Measurements from ENCODE around the gene IRF2.
"Not testable (repeated sequence)": the region's sequence is repeated elsewhere in the genome, so short reads cannot be mapped to it uniquely, and the experiment has no call there.

Gene IRF2

GRCh38 chr4:184361443-184361842 lies 112.9 kb downstream of the IRF2 start:
- DNase-seq = no peak

DNA sequence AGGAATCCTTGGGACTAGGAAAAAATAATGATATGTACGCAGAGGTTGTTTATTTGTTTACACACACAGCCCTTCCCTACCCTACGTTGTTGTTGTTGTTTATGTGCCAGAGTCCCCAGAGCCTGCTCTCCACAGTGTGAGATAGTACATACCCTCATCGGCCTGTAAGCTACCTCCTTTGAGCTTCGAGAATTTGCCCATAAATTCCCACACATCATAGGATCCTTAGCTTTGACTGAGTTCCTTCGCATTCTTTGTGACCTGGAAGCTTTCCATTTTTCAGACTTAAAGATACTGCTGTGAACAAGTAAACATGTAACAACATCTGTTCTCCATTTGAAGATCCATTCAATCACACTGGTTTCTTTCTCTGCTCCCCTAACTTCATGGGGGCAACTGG lies 114.5 kb downstream of the IRF2 start:
- DNase-seq = no peak

DNA sequence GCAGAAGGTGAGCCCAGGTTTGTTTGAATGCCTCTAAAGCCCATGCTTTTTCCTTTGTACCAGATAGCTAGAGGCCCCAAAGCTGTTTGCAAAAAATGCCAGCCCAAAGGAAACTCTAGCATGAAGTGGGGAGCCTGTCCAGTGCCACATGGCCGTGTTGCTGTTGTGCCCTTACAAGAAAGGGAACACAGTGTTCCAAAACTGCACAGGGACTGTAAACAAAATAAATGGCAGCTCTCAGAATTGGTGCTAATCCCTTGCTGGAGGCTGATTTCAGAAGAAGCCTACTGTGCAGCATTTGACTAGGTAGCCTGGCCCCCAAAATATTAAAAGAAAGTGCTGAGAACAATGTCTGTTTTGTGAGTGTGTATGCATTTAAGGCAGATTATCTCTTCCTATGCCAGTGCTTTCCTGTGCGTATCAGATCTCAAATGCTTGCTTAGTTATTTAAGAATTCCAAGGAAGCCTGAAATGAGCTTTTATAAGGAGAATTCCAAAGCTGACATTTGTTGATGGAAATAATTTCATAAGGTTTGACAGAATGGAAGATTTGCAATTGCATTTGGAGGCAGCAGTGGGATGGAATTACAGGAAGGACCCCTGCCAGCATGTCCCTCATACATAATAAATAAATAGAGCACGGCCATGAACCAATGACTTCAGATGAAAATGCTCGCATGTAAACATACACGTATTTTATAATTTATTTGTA lies 115.7 kb downstream of the IRF2 start:
- no peak for DNase-seq

DNA sequence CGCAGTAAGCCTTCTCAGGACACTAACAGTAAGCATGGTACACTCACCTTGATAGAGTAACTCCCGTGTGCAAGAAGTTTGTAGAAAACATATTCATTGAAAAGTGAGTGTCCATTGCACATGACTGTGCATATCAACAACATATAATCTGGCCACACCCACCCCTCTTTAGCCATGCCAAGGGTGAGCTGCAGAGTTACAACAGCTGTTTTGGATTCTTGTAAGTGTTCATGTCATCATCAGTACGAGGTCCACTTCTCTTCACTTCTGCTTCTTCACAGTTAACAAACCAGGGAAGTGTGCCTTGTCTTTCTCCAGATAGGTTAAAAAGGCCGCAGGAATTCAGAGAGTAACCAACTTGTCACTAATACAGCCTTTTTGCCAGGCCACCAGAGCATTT lies 116.6 kb downstream of the IRF2 start:
- DNase-seq = no peak

DNA sequence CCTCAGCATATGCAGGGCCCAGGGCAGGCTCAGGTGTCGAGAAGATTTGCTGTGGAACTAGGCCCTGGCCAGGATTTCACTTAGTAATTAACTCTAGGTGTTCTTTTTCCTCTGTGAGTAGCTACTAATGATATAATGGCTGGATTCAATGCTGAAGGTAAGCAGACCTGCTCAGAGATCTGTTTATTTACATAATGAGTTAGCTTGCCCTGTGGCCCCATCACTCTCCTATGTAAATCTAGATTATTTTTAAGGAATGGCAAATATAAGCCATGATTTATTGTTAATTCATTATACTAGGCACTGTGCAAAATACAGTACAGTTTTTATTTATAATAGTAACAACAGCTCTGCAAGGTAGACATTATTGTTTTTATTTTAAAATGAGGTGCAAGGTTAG lies 117.2 kb downstream of the IRF2 start:
- DNase-seq = no peak

- DNase-seq = no peak
These were observed 118.0 kb downstream of the IRF2 start for GRCh38 chr4:184356366-184356765.

- no peak for DNase-seq
These were observed 118.5 kb downstream of the IRF2 start for GRCh38 chr4:184355857-184356256.

DNA sequence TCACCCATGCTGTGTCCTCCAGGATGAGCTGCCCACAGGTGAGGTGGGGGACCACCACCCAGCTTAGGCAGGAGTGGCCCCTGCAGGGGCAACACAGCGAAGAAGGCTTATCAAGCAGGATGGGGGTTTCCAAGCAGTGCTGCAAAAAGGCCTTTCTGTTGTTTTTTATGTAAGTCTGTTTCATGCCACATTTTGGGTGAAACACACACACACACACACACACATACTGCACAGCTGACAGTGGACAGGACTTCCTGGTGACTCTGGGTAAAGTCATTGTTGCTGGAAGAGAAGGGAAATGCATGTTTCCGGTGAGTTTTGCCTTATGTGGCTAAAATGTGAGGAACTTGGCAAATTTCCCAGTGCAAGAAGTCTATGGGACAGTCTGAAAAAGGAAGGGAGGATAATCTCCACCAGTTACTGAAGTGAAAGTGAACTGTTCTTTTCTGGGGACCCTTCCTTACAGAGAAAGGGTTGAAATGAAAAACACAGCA lies 119.2 kb downstream of the IRF2 start:
- DNase-seq = no peak

DNA sequence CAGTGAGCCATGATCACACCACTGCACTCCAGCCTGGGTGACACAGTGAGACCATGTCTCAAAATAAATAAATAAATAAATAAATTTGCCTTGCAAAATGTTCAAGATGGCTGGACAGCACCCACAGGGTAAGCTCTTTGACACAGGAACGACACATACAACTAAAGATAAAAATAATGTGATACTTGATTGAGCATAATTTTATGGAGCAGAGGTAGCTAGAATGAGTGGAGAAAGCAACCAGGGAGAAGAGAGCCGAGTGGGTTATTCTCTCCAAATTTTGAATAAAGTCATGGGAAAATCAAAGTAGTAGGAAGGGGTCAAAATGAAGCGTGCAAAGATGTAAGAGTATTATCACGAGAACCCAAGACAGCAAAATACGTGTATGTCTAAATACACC lies 121.5 kb downstream of the IRF2 start:
- DNase-seq = no peak

- DNase-seq = no peak
These were observed 122.5 kb downstream of the IRF2 start for GRCh38 chr4:184351560-184352451.

DNA sequence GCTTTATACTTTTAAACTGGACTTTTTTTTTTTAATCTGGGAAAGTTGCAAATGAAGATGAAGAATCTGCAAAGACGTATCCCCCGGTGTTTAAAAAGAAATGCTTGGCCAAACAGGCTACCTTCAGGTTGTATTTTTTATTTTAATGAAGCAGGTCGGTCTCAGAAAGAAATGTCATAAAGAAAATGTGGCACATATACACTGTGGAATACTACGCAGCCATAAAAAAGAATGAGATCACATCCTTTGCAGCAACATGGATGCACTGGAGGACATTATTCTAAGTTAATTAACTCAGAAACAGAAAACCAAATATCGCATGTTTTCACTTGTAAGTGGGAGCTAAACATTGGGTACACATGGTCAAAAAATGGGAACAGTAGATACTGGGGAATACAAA lies 123.4 kb downstream of the IRF2 start:
- DNase-seq = no peak

DNA sequence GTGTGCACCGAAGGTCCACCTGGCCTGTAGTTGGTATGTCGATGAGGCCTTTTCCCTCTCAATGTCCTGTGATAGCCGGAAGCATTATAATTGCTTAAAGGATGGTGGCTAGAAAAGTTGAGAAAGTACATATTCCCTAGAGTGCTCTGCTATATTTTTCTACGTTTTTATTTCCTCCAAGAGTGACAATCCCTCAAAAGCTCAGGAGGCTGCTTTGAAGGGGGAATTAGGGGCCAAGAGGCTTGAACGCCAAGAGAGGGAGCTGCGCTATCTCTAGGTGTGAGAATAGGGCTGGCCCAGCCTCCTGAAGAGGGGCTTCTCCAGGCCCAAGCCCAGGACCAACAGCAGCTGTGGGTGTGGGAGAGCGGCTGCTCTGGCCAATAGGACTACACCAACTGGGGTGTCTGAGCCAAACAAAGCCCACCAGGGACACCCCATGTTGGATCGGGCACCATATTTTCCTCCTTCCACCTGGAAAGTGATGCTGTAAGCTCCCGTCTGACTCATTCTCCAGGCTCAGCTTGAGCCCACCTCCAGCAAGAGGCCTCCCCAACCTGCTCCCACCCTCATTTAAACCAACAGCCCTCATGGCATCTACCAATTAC lies 124.0 kb downstream of the IRF2 start:
- no peak for DNase-seq

DNA sequence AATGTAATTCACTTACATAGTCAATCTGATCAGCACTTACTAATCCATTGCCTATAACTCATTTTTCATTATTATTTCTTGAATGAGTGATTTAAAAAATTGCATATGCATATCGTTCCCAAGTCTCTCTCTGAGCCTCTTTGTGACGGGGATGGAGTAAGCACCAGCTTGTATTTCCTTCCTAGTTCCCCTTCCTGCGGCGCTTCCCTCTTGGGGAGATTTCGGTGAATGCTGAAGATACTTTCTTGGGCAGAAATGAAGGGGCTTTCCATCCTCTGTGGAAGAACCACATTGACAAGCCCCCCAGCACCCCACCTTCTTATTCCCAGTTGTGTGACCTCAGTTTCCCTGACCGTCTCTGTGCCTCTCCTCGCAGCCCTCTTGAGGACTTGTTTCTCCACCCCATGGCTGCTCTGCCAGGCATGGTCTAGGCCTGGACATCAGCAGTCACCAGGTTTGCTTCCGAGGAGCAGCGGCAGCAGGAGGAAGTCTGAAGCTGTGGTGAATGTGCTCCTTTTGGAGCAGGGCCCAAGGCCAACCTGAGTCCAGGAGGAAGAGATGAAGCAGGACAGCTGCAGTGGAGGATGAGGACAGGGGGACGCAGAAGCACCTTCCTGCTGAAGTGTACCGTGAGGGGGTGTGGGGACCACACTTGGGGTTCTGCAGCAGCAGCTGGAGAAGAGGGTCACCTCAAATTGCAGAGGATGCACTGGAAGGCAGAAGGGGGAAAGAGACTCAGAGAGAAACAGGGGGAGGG lies 124.9 kb downstream of the IRF2 start:
- DNase-seq = no peak

GRCh38 chr4:184348311-184349233 lies 125.8 kb downstream of the IRF2 start:
- DNase-seq = no peak

GRCh38 chr4:184347251-184348239 lies 126.8 kb downstream of the IRF2 start:
- peak; percentile 40 for DNase-seq

DNA sequence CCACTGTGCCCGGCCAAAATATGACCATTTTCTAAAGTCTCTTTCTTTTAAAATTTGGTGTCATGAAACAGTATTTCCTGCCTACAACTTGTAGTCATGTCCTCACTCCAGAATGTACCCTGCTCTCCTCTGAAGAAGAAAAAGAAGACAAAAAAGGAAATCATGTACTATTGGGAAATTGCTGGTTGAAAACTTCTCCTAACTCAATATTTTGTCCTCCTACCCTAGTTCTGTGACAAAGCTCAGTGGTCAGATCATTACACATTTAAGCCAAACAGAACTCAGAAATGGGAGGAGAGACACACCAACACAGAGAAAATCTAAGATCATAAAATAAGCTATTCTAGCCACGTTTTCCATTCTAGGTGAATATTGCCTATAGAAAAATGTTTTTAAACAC lies 127.7 kb downstream of the IRF2 start:
- DNase-seq = no peak

- DNase-seq = not testable (repeated sequence)
These were observed 128.1 kb downstream of the IRF2 start for GRCh38 chr4:184346273-184346672.

GRCh38 chr4:184345573-184345922 lies 128.8 kb downstream of the IRF2 start:
- no peak for DNase-seq

DNA sequence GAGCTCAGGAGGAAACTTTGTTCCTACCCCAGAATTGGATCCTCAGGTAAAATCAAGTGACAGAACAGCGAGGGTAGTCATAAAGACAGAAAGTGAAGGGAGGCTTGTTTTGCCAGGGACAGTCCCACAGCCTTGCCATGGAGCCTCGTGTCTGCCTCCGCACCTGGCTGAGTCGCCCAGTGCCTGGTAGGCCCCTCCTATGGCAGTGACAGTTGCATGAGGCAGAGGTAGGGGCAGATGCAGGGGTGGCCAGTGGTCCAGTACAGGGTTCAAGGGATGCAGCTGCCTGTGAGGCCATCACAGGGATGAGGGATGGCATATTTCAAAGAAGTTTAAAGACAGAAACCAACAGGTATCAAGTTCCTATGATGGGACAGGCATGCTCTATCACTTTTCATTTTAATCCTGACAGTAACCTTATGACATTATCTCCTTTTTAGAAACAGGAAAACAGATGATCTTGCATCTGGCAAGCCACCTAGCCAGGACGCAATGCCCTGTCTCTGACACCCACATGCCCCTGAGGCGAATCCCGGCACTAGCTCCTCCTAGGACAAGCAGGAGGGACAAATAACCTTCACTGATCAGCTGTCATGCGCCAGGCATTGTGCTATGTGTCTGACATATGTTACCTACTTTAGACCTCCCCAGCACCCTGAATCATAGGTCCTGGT lies 129.3 kb downstream of the IRF2 start:
- DNase-seq = no peak

DNA sequence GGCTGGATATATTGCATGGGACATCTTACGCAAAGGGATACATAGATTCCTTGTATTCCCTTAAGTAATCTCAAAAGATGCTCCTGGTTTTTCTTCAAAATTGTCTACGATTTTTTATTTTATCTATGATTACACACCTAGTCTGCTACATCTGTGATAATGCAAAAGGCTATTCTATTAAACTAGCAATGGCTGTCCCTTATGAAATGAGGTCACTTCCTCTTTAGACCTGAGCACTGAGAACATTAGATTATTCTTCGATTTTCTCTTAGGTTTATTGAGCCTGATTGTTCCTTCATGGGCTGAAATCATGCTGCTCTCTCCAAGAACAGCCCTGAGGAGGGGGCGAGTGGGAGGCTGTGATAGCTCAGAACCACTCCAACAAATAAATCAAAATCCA lies 129.9 kb downstream of the IRF2 start:
- DNase-seq = no peak

Measured in NCI-H2171 treated with DMSO at 0.1 percent for 48 hours (cell line).